ENCODE results near the gene NACA.
A peak's percentile ranks its signal among the peaks of the same experiment; 100 is the strongest.

NACA gene

DNA sequence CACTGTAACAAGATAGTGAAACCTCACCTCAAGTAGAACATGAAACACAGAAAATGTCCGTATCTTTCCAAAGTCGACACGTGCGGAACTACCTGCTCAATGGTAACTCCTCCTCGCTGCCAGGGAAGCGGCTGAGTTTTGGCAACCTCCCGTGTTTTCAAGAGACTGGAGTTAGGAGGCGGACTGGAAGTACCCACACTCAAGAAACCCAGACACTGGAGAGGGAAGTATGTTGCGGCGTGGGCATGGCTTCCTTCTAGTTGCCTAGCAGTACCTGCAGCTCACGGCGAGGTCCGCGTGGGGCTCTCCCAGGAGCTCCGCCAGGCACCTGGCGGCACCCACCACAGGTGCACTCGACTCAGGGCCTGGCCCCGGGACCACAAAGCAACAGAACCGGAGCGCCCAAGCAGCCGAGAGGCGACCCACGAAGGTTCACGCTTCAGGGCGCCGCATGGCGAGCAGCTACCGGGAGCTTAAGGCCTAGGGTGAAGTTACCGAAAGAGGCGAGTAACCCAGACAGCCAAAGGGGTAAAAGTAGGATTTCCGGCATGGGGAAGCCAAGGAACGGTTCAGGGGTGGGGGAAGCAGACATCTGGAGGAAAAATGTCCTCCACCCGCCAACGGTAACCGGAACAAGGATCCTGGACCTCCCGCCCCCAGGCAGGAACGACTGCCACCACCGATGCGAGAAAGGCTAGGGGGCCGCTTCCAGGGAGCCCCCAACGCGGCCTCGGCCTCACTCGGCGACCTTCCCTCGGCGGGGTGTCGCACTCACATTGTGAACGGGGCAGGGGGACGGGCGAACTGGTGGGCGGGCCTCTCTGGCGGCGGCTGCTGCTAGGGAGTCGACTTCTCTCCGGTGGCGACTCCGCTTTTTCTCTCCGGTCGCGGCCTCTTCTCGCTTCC lies 37.6 kb downstream of the NACA start:
- peak; percentile 53 for DNase-seq

DNA sequence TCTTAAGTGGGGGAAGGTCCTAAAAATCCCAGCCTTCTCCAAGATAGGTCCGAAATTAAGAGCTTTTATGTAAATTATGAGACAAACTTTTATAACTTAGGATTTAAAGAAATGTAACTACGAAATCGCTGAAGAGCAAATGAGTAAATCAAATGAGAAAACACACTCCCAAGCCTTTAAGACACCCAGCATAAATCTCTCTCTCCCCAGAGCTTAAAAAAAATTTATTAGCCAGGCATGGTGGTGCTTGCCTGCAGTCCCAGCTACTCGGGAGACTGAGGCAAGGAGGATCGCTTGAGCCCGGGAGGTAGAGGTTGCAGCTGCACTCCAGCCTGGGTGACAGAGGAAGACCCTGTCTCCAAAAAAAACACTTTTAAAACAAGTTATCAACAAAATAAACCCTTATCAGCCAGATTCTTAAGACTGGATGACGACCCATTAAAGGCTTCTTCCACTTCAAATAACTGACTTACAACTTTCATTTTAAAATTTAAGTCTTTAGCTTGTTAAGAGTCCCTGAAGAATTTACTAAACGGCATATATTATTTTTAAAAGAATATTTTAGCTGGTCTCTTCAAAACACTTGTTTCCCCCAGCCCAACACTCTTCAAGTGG lies 40.2 kb downstream of the NACA start:
- DNase-seq, result peak; percentile 17

DNA sequence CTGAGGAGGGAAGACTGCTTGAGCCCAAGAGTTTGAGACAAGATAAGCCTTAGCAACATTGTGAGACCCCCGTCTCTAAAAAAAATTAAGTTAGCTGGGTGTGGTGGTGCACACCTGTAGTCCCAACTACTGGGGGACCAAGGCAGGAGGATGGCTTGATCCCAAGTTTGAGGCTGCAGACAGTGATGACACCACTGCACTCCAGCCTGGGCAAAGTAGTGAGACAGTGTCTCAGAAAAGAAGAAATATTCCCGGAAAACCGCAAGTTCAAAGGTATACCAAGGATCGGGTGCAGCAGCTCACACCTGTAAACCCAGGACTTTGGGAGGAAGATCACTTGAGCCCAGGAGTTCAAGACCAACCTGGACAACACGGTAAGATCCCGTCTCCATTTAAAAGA lies 42.8 kb downstream of the NACA start:
- no peak for DNase-seq

DNA sequence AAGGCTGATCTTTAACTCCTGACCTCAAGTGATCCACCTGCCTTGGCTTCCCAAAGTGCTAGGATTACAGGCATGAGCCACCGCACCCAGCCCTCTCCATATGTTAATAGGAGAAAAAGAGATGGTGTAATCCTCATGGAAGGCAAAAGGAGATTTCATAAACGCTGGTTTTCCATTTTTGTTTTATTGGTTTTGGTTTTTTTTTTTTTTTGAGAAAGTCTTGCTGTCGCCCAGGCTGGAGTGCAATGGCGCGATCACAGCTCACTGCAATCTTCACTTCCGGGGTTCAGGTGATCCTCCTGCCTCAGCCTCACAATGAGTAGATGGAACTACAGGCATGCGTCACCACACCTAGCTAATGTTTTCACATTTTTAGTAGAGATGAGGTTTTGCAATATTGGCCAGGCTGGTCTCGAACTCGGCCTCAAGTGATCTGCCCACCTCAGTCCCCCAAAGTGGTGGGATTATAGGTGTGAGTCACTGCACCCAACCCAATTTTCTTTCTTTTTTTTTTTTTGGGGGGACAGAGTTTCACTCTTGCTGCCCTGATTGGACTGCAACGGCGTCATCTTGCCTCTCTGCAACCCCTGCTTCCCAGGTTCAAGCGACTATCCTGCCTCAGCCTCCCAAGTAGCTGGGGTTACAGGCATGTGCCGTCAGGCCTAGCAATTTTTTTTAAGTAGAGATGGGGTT lies 45.1 kb downstream of the NACA start:
- no peak for DNase-seq

DNA sequence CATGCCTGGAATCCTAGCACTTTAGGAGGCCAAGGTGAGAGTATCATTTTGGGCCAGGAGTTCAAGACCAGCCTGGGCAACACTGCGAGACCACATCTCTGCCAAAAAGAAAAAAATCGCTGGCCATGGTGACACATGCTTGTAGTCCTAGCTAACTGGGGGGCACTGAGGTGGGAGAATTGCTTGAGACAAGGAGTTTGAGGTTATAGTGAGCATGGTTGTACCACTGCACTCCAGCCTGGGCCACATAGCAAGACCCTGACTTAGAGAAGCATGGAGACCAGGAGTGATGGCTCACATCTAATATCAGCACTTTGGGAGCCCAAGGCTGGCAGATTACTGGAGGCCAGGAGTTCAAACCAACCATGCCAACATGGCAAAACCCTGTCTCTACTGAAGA lies 46.2 kb downstream of the NACA start:
- no peak for DNase-seq

DNA sequence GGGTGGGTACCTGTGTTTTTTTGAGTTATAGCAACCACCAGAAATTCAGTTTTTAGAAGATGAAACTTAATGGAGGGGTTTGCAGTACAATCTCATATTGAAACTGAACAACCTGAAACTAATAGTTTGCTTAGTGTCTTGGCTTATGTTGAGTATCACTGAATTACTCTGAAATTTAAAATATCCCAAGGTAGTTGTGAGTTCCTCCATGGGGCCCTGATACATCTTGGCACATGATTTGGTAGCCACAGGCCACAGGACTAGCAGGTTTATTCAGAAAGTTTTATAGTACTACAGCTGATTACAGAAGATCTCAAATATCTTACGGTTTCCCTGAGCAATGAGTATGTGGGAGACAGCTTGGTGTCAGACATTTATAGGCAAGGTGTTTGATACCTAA lies 47.4 kb downstream of the NACA start:
- no peak for DNase-seq

DNA sequence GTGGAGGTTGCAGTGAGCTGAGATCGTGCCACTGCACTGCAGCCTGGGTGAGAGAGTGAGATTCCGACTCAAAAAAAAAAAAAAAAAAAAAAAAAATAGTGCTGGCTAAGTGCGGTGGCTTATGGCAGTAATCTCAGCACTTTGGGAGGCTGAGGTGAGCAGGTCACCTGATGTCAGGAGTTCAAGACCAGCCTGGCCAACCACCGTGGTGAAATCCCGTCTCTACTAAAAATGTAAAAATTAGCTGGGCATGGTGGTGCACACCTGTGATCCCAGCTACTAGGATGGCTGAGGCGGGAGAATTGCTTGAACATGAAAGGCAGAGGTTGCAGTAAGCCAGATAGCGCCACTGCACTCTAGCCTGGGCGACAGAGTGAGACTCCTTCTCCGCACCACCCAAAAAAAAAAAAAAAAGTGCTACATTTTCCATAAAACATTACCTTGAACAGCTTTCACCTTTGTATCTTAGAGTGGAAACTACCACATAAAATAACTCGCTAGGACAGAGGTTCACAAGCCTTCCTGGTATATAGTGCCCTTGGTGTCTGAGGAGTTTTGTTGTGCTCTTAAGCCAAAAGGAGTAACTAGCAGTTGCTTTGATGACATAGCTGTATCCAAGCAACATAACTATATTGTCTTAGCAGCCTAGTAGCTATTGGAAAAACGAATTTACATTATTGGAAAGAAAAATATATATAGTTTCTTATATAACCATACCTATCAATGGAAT lies 48.1 kb downstream of the NACA start:
- no peak for DNase-seq

DNA sequence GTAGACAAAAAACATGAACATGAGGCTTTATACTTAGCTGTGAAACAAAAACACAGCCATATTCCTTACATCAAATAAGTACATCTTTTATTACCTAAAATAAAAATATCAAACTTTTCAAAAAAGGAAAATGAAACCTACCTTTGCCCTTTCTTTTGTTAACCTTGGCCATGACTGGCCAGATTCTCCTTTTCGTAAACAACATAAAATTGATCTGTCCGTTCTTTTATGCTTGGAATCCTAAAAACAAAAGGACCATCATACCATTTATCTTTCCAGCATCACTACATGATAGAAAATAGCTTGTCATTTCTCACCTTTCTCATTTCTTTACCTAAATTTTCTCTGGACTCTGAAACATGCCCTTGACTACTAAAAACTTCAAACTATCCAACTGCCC lies 53.5 kb downstream of the NACA start:
- no peak for DNase-seq

DNA sequence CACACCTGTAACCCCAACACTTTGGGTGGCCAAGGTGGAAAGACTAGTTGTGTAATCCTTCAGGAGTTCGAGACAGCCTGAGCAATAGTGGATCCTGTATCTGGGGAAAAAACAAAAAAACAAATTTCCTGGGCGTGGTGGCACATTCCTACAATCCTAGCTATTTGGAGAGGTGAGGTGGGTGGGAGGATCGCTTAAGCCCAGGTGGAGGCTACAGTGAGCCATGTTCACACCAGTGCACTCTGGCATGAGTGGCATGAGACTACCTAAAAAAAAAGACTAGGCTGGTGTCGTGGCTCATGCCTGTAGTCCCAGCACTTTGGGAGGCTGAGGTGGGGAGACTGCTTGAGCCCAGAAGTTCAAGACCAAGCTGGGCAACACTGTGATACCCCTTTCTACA lies 54.3 kb downstream of the NACA start:
- DNase-seq, result no peak

DNA sequence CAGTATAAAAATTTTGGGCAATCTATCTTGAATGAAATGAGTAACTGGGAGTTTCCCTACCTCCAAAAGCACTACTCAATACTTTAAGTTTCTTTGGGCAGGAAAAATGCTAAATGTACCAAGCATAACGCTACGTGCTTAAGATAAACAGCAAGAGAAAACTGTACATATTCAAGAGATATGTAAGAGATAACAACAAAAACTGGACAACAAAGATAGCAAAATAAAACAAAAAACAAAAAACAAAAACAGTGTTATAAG lies 57.0 kb downstream of the NACA start:
- no peak for DNase-seq

Measured in DMS79 treated with DMSO at 0.1 percent for 48 hours (cell line).